ENCODE data around the gene SUSD4.

The SUSD4 gene

GRCh38 chr1:223227486-223228196 is 136.3 kb downstream of the SUSD4 start:
- no peak for DNase-seq

- DNase-seq: no peak
Measured at GRCh38 chr1:223227031-223227430, 136.9 kb downstream of the SUSD4 start.

- DNase-seq: no peak
Measured at GRCh38 chr1:223226271-223226670, 137.7 kb downstream of the SUSD4 start.

GRCh38 chr1:223225481-223225880 is 138.5 kb downstream of the SUSD4 start:
- no peak for DNase-seq

- no peak for DNase-seq
Measured at GRCh38 chr1:223225061-223225460, 138.9 kb downstream of the SUSD4 start.

GRCh38 chr1:223224465-223224864 is 139.5 kb downstream of the SUSD4 start:
- DNase-seq: no peak

- DNase-seq: no peak
Measured at GRCh38 chr1:223223091-223223995, 140.6 kb downstream of the SUSD4 start.

- no peak for DNase-seq
Measured at GRCh38 chr1:223222377-223222776, 141.6 kb downstream of the SUSD4 start.

- no peak for DNase-seq
Measured at GRCh38 chr1:223221686-223222085, 142.3 kb downstream of the SUSD4 start.

- no peak for DNase-seq
Measured at GRCh38 chr1:223219846-223220610, 143.9 kb downstream of the SUSD4 start.

GRCh38 chr1:223219318-223219635 is 144.7 kb downstream of the SUSD4 start:
- DNase-seq: no peak

GRCh38 chr1:223217781-223218180 is 146.2 kb downstream of the SUSD4 start:
- no peak for DNase-seq

GRCh38 chr1:223216531-223217205 is 147.3 kb downstream of the SUSD4 start:
- no peak for DNase-seq

- DNase-seq: no peak
Measured at GRCh38 chr1:223216074-223216473, 147.9 kb downstream of the SUSD4 start.

- no peak for DNase-seq
Measured at GRCh38 chr1:223215026-223215425, 148.9 kb downstream of the SUSD4 start.

- no peak for DNase-seq
Measured at GRCh38 chr1:223214261-223214807, 149.6 kb downstream of the SUSD4 start.

- no peak for DNase-seq
Measured at GRCh38 chr1:223212441-223212840, 151.5 kb downstream of the SUSD4 start.

GRCh38 chr1:223211323-223211985 is 152.5 kb downstream of the SUSD4 start:
- DNase-seq: no peak

GRCh38 chr1:223210788-223211120 is 153.2 kb downstream of the SUSD4 start:
- no peak for DNase-seq

- DNase-seq: no peak
Measured at GRCh38 chr1:223209992-223210787, 153.8 kb downstream of the SUSD4 start.

GRCh38 chr1:223209293-223209898 is 154.6 kb downstream of the SUSD4 start:
- no peak for DNase-seq

All from activated CD8-positive, alpha-beta memory T cell treated with anti-CD3 and anti-CD28 coated beads, Interleukin-2, amount 50 U/mL, for 4 hours (primary cell).